CD14-positive monocyte (primary cell): ENCODE data around the gene GID8. TPM values are rescaled to one million over a fixed set of nuclear protein-coding genes. Genes with fewer than 3 reads are reported as not detected.

ENCODE experiments used
- DNase-seq, 3 donors: peaks; one replicate each; pipeline ENCODE4 v3.0.0-alpha.2; 2011 to 2022
- H2AFZ ChIP-seq: 2 replicates; pipeline ENCODE4 v1.6.0; 2012; ENCODE audit warnings: mild to moderate bottlenecking, low read depth, low read length, inconsistent platforms; ENCODE audit not compliant: insufficient read depth, poor library complexity, severe bottlenecking
- H3K27ac ChIP-seq, 2 donors: 1 replicate in 1 of 2; 2 replicates in 1 of 2; pipeline ENCODE4 v1.5.1; 2012 to 2013; ENCODE audit warnings: low read length in 2 of 2, control low read depth in 1 of 2, inconsistent platforms in 1 of 2, low read depth in 1 of 2, mild to moderate bottlenecking in 1 of 2
- H3K27me3 ChIP-seq, 2 donors: one replicate each; pipeline versions ENCODE4 v1.6.0 to v1.6.1; 2011 to 2013; ENCODE audit warnings: low read length in 2 of 2; ENCODE audit not compliant: control insufficient read depth in 2 of 2, insufficient read depth in 2 of 2
- H3K36me3 ChIP-seq, 2 donors: replicated peaks in 1 of 2; 1 replicate in 1 of 2; 2 replicates in 1 of 2; pipeline versions ENCODE4 v1.5.1 to v1.6.1; 2012 to 2013; ENCODE audit warnings: low read length in 2 of 2, control low read depth in 1 of 2, inconsistent platforms in 1 of 2, mild to moderate bottlenecking in 1 of 2; ENCODE audit not compliant: insufficient read depth in 2 of 2, control insufficient read depth in 1 of 2
- H3K4me1 ChIP-seq, 2 donors: 1 replicate in 1 of 2; 2 replicates in 1 of 2; pipeline versions ENCODE4 v1.5.1 to v1.6.1; 2012 to 2013; ENCODE audit warnings: low read length in 2 of 2, control low read depth in 1 of 2, inconsistent platforms in 1 of 2, mild to moderate bottlenecking in 1 of 2, moderate library complexity in 1 of 2; ENCODE audit not compliant: insufficient read depth in 2 of 2, control insufficient read depth in 1 of 2
- H3K4me2 ChIP-seq: replicated peaks from 2 replicates; pipeline ENCODE3; 2012; ENCODE audit warnings: low read length, moderate library complexity, mild to moderate bottlenecking; ENCODE audit not compliant: poor library complexity, severe bottlenecking; ENCODE audit errors: extremely low read depth
- H3K4me3 ChIP-seq, 3 experiments: fragments of 200-600 bp in 1 of 3; sonication (generic) in 1 of 3; replicated peaks in 1 of 3; 1 replicate in 2 of 3; 2 replicates in 1 of 3; pipeline ENCODE4 v1.5.1; 2011 to 2013; ENCODE audit warnings: low read length in 3 of 3, mild to moderate bottlenecking in 3 of 3, control low read depth in 2 of 3, low read depth in 2 of 3, inconsistent platforms in 1 of 3, moderate library complexity in 1 of 3
- H3K79me2 ChIP-seq: 2 replicates; pipeline ENCODE4 v1.6.0; 2012; ENCODE audit warnings: mild to moderate bottlenecking, control low read depth, inconsistent platforms, low read length, moderate library complexity; ENCODE audit not compliant: insufficient read depth
- H3K9ac ChIP-seq: 2 replicates; pipeline ENCODE4 v1.6.0; 2017; ENCODE audit warnings: low read length, mild to moderate bottlenecking; ENCODE audit not compliant: insufficient read depth, poor library complexity, severe bottlenecking
- H3K9me3 ChIP-seq, 2 donors: replicated peaks in 1 of 2; 1 replicate in 1 of 2; 2 replicates in 1 of 2; pipeline versions ENCODE4 v1.5.1 to v1.6.1; 2012 to 2013; ENCODE audit warnings: low read length in 2 of 2, control low read depth in 1 of 2; ENCODE audit not compliant: control insufficient read depth in 1 of 2, insufficient read depth in 1 of 2
- H4K20me1 ChIP-seq: 2 replicates; pipeline ENCODE4 v1.6.0; 2012; ENCODE audit warnings: mild to moderate bottlenecking, low read length, control low read depth, moderate library complexity; ENCODE audit not compliant: insufficient read depth
- H3K27ac Mint-ChIP-seq, 7 donors: one replicate each; pipeline ENCODE4 v1.8.0; 2020; ENCODE audit warnings: mild to moderate bottlenecking in 7 of 7, mixed read lengths in 7 of 7, moderate library complexity in 6 of 7, inconsistent platforms in 2 of 7
- H3K27me3 Mint-ChIP-seq, 3 donors: one replicate each; pipeline ENCODE4 v1.8.0; 2021 to 2022; ENCODE audit warnings: low read depth in 3 of 3, mild to moderate bottlenecking in 3 of 3, mixed read lengths in 3 of 3, moderate library complexity in 3 of 3, inconsistent platforms in 1 of 3
- H3K36me3 Mint-ChIP-seq, 2 donors: one replicate each; pipeline ENCODE4 v1.8.0; 2020; ENCODE audit warnings: mixed read lengths in 2 of 2, inconsistent platforms in 1 of 2, mild to moderate bottlenecking in 1 of 2
- H3K4me1 Mint-ChIP-seq: one replicate; pipeline ENCODE4 v1.8.0; 2020; ENCODE audit warnings: mild to moderate bottlenecking, mixed read lengths
- H3K4me3 Mint-ChIP-seq, 2 donors: one replicate each; pipeline ENCODE4 v1.8.0; 2020; ENCODE audit warnings: mild to moderate bottlenecking in 2 of 2, mixed read lengths in 2 of 2, moderate library complexity in 1 of 2
- H3K9me3 Mint-ChIP-seq, 7 donors: one replicate each; pipeline ENCODE4 v1.8.0; 2020 to 2022; ENCODE audit warnings: mixed read lengths in 7 of 7, mild to moderate bottlenecking in 6 of 7, moderate library complexity in 6 of 7, inconsistent platforms in 2 of 7
- WGBS: methylation state at CpG from one replicate; pipeline ENCODE4 v1.1.5; 2013; ENCODE audit warnings: missing lambda C conversion rate; ENCODE audit not compliant: insufficient coverage; 5-methylcytosine and 5-hydroxymethylcytosine counted together
- intact Hi-C, 2 donors: fragments of 100-400 bp; cut with micrococcal nuclease; formaldehyde crosslinking; loops; one replicate each; pipeline versions ENCODE4 v1.15.0 to v1.15.1; 2023
- polyA plus RNA-seq, 3 donors: library from polyadenylated mRNA; depleted of rRNA in 1 of 3; unstranded in 2 of 3; stranded (reverse) in 1 of 3; fragments of 300-500 nt in 2 of 3; fragments of >200 nt in 1 of 3; fragmentation: Illumina TruSeq in 2 of 3; gene quantifications; 1 replicate in 2 of 3; 2 replicates in 1 of 3; pipeline ENCODE4 v1.2.3, GENCODE V29; 2012 to 2021
- TF ChIP-seq, protein P1 (sequence below): fragments of 200-600 bp; IDR thresholded peaks from one replicate; pipeline ENCODE4 v1.8.0; 2022; ENCODE audit warnings: antibody characterized with exemption, mild to moderate bottlenecking

Gene GID8
- polyA plus RNA-seq, 3 donors = 12.4 to 19.7 (median 12.7) TPM

- Histone ChIP-seq H2AFZ (no peak overlapping the region), H3K4me2 (no peak overlapping the region), H3K79me2 (peaks cover 100% of the 10 kb centered on the region), H3K9ac (no peak overlapping the region), H3K9me3 (no peaks in the 10 kb centered on the region), H3K27ac (peak overlapping the region in 1 of 2 donors; percentile 4), H3K4me3 (no peak overlapping the region), H4K20me1 (peaks cover 100% of the 10 kb centered on the region), H3K4me1 (peaks cover 7 to 16% of the 10 kb centered on the region in 2 donors), H3K27me3 (no peaks in the 10 kb centered on the region), H3K36me3 (peaks cover 53 to 62% of the 10 kb centered on the region in 2 donors)
- peaks cover 0 to 4% (median 0%) of the 10 kb centered on the region in 3 donors for H3K27me3 Mint-ChIP-seq
- H3K36me3 Mint-ChIP-seq = peaks cover 50 to 63% of the 10 kb centered on the region in 2 donors
- H3K9me3 Mint-ChIP-seq = no peaks in the 10 kb centered on the region
- peak overlapping the region in 5 of 7 donors; percentile 14 to 76 (median 30) for H3K27ac Mint-ChIP-seq
- DNase-seq = no peak
- TF ChIP-seq, protein P1, sequence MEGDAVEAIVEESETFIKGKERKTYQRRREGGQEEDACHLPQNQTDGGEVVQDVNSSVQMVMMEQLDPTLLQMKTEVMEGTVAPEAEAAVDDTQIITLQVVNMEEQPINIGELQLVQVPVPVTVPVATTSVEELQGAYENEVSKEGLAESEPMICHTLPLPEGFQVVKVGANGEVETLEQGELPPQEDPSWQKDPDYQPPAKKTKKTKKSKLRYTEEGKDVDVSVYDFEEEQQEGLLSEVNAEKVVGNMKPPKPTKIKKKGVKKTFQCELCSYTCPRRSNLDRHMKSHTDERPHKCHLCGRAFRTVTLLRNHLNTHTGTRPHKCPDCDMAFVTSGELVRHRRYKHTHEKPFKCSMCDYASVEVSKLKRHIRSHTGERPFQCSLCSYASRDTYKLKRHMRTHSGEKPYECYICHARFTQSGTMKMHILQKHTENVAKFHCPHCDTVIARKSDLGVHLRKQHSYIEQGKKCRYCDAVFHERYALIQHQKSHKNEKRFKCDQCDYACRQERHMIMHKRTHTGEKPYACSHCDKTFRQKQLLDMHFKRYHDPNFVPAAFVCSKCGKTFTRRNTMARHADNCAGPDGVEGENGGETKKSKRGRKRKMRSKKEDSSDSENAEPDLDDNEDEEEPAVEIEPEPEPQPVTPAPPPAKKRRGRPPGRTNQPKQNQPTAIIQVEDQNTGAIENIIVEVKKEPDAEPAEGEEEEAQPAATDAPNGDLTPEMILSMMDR = no peak
- intact Hi-C loops = no loop called here
- H3K4me3 Mint-ChIP-seq = no peak overlapping the region
- WGBS = 40% methylated on average over 1 of the region's 7 CpGs
- peaks cover 27% of the 10 kb centered on the region for H3K4me1 Mint-ChIP-seq
These were observed 24.8 kb upstream of the GID8 start for GRCh38 chr20:62913043-62913630.

DNA sequence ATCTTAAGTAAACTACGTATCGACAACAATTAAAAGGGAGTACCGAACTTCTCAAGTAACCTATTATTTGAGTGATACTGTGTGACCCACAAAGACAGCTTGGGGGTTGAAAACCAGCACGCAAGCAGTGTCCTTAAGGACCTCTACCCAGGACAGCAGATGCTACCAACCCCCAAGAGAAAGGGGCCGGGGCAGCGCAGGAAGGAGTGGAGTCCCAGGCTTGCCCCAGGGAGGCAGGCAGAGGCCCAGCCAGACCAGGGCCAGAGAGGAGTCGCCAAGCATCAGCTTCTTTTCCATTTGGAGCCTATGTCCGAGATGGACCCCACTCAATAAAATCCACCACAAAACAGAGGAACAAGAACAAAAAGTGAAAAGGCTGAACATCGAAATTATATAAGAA lies 23.5 kb upstream of the GID8 start:
- Mint-ChIP-seq H3K27me3 (peaks cover 0 to 4% (median 0%) of the 10 kb centered on the region in 3 donors), H3K9me3 (no peaks in the 10 kb centered on the region), H3K27ac (peak overlapping the region in 3 of 7 donors; percentile 49 to 58 (median 54)), H3K36me3 (peaks cover 37 to 50% of the 10 kb centered on the region in 2 donors), H3K4me3 (no peak overlapping the region), H3K4me1 (peaks cover 40% of the 10 kb centered on the region)
- Histone ChIP-seq H3K9me3 (no peaks in the 10 kb centered on the region), H3K27me3 (no peaks in the 10 kb centered on the region), H3K36me3 (peaks cover 40 to 49% of the 10 kb centered on the region in 2 donors), H3K9ac (no peak overlapping the region), H4K20me1 (peaks cover 100% of the 10 kb centered on the region), H3K4me1 (peaks cover 16 to 29% of the 10 kb centered on the region in 2 donors), H3K79me2 (peaks cover 100% of the 10 kb centered on the region), H3K4me3 (no peak overlapping the region), H2AFZ (no peak overlapping the region), H3K4me2 (no peak overlapping the region), H3K27ac (peak overlapping the region in 1 of 2 donors; percentile 61)
- 100% methylated on average over 1 of the region's 9 CpGs for WGBS
- DNase-seq = no peak
- intact Hi-C loops = no loop called here
- TF ChIP-seq, protein P1 = no peak
